IMR-90 (cell line): ENCODE results near the gene CD86. TPM values are rescaled to one million over a fixed set of nuclear protein-coding genes. Genes with fewer than 3 reads are reported as not detected.

ENCODE experiments used
- ATAC-seq: fragments of 200-7000 bp; cut with Tn5 transposase; 2 replicates; pipeline ENCODE4 v1.9.1; 2020; ENCODE audit warnings: low read depth, mild to moderate bottlenecking, moderate library complexity
- BruUV-seq: library from RNA; stranded (reverse); fragments of 400-500 nt; replicated peaks from 2 replicates; lab custom pipeline; 2021; lab: Mats Ljungman, UMichigan
- CTCF ChIA-PET: fragments of 300-600 bp; formaldehyde crosslinking; extraction: SDS; loops from one replicate; lab custom pipeline; 2021; ENCODE audit warnings: antibody characterized with exemption; lab: Yijun Ruan, JAX
- POLR2A ChIA-PET: fragments of 300-600 bp; sonication (Branson Sonifier 250); formaldehyde crosslinking; loops from one replicate; lab custom pipeline; 2022; ENCODE audit warnings: antibody characterized with exemption; ENCODE audit not compliant: unreplicated experiment; lab: Charles Lee
- DNase-seq: peaks from one replicate; pipeline ENCODE4 v3.0.0; 2013
- H2AFZ ChIP-seq: replicated peaks from 2 replicates; pipeline ENCODE3; 2013; ENCODE audit warnings: low read length, mild to moderate bottlenecking; ENCODE audit not compliant: poor library complexity
- H2AK5ac ChIP-seq: 2 replicates; pipeline ENCODE4 v1.6.1; 2013; ENCODE audit warnings: low read depth, low read length, inconsistent platforms
- H2AK9ac ChIP-seq: replicated peaks from 2 replicates; pipeline ENCODE3; 2013; ENCODE audit warnings: mild to moderate bottlenecking, low read depth, low read length, moderate library complexity; ENCODE audit not compliant: poor library complexity
- H2BK120ac ChIP-seq: 2 replicates; pipeline ENCODE4 v1.6.1; 2013; ENCODE audit warnings: low read depth, low read length, inconsistent platforms
- H2BK15ac ChIP-seq: 3 replicates; pipeline ENCODE4 v1.6.1; 2013; ENCODE audit warnings: low read depth, low read length, inconsistent platforms
- H2BK20ac ChIP-seq: 2 replicates; pipeline ENCODE4 v1.6.1; 2013; ENCODE audit warnings: low read depth, mild to moderate bottlenecking, inconsistent platforms, low read length, moderate library complexity
- H2BK5ac ChIP-seq: 2 replicates; pipeline ENCODE4 v1.6.1; 2013; ENCODE audit warnings: mild to moderate bottlenecking, low read depth, low read length, inconsistent platforms; ENCODE audit not compliant: poor library complexity, severe bottlenecking
- H3K14ac ChIP-seq: replicated peaks from 2 replicates; pipeline ENCODE4 v1.6.1; 2013; ENCODE audit warnings: low read depth, low read length, inconsistent platforms
- H3K18ac ChIP-seq: 2 replicates; pipeline ENCODE4 v1.6.1; 2013; ENCODE audit warnings: low read depth, low read length, control low read depth
- H3K23ac ChIP-seq: 2 replicates; pipeline ENCODE4 v1.6.1; 2013; ENCODE audit warnings: low read depth, low read length, inconsistent platforms
- H3K27ac ChIP-seq: 2 replicates; pipeline ENCODE4 v1.5.1; 2013; ENCODE audit warnings: mild to moderate bottlenecking, control low read depth, low read length; ENCODE audit not compliant: insufficient read depth
- H3K27me3 ChIP-seq: 2 replicates; pipeline ENCODE4 v1.6.1; 2013; ENCODE audit warnings: low read length; ENCODE audit not compliant: control insufficient read depth, insufficient read depth
- H3K36me3 ChIP-seq: 2 replicates; pipeline ENCODE4 v1.6.1; 2013; ENCODE audit warnings: low read length, mixed read lengths; ENCODE audit not compliant: control insufficient read depth, insufficient read depth
- H3K4ac ChIP-seq: 2 replicates; pipeline ENCODE4 v1.6.1; 2013; ENCODE audit warnings: low read depth, low read length, inconsistent platforms
- H3K4me1 ChIP-seq: 2 replicates; pipeline ENCODE4 v1.6.1; 2013; ENCODE audit warnings: low read length, mixed read lengths; ENCODE audit not compliant: control insufficient read depth, insufficient read depth
- H3K4me2 ChIP-seq: 2 replicates; pipeline ENCODE4 v1.6.1; 2013; ENCODE audit warnings: low read depth, mild to moderate bottlenecking, control low read depth, low read length, moderate library complexity
- H3K4me3 ChIP-seq: 2 replicates; pipeline ENCODE4 v1.5.1; 2013; ENCODE audit warnings: low read depth, mild to moderate bottlenecking, control low read depth, low read length, moderate library complexity; ENCODE audit not compliant: insufficient read depth
- H3K56ac ChIP-seq: 2 replicates; pipeline ENCODE4 v1.6.1; 2013; ENCODE audit warnings: low read length, inconsistent platforms; ENCODE audit not compliant: insufficient read depth; ENCODE audit errors: extremely low read depth
- H3K79me1 ChIP-seq, 2 experiments: 2 replicates each; pipeline ENCODE4 v1.6.1; 2013; ENCODE audit warnings: low read length in 2 of 2, inconsistent platforms in 1 of 2, low read depth in 1 of 2
- H3K9ac ChIP-seq: 2 replicates; pipeline ENCODE4 v1.6.1; 2013; ENCODE audit warnings: low read depth, low read length, control low read depth
- H3K9me1 ChIP-seq: 2 replicates; pipeline ENCODE4 v1.6.1; 2013; ENCODE audit warnings: low read length, inconsistent platforms; ENCODE audit not compliant: insufficient read depth
- H3K9me3 ChIP-seq: 2 replicates; pipeline ENCODE4 v1.6.1; 2013; ENCODE audit warnings: low read length; ENCODE audit not compliant: control insufficient read depth, insufficient read depth
- H4K20me1 ChIP-seq: 2 replicates; pipeline ENCODE4 v1.6.1; 2013; ENCODE audit warnings: low read length, inconsistent platforms; ENCODE audit not compliant: insufficient read depth
- H4K5ac ChIP-seq: 2 replicates; pipeline ENCODE4 v1.6.1; 2013; ENCODE audit warnings: mild to moderate bottlenecking, low read depth, low read length, control low read depth
- H4K8ac ChIP-seq, 2 experiments: 2 replicates each; pipeline ENCODE4 v1.6.1; 2013; ENCODE audit warnings: low read depth in 2 of 2, low read length in 2 of 2, control low read depth in 1 of 2, inconsistent platforms in 1 of 2
- H4K91ac ChIP-seq: 2 replicates; pipeline ENCODE4 v1.6.1; 2013; ENCODE audit warnings: low read depth, low read length, inconsistent platforms; ENCODE audit not compliant: insufficient read depth
- CTCF ChIP-seq: conservative IDR thresholded peaks from 2 replicates; pipeline ENCODE4 v1.5.1; 2012; ENCODE audit warnings: mild to moderate bottlenecking, low read depth, low read length, improper control_type of control experiment
- ELK1 ChIP-seq: fragments of 150-350 bp; IDR thresholded peaks from 2 replicates; pipeline ENCODE4 v1.6.1; 2016; ENCODE audit warnings: low read depth, mild to moderate bottlenecking, low read length, moderate library complexity, borderline replicate concordance
- MXI1 ChIP-seq: IDR thresholded peaks from 2 replicates; pipeline ENCODE4 v1.6.1; 2012; ENCODE audit warnings: low read depth, mild to moderate bottlenecking, low read length, moderate library complexity, borderline replicate concordance
- RCOR1 ChIP-seq: IDR thresholded peaks from 2 replicates; pipeline ENCODE4 v1.6.1; 2012; ENCODE audit warnings: mild to moderate bottlenecking, low read length, improper control_type of control experiment; ENCODE audit not compliant: insufficient replicate concordance
- WGBS, 2 experiments: methylation state at CpG; one replicate each; pipeline versions ENCODE4 v1.1.5 to v1.1.7; 2013; ENCODE audit warnings: missing lambda C conversion rate in 2 of 2; ENCODE audit not compliant: insufficient read length in 1 of 2; ENCODE audit errors: extremely low coverage in 2 of 2; 5-methylcytosine and 5-hydroxymethylcytosine counted together
- dilution Hi-C: fragments of 300-500 bp; cut with HindIII; formaldehyde crosslinking; loops from one replicate; pipeline ENCODE4 v1.14.3; 2018; ENCODE audit warnings: low sequenced_read_pairs; ENCODE audit not compliant: unreplicated experiment
- in situ Hi-C: fragments of 300-500 bp; cut with MboI; formaldehyde crosslinking; loops from 3 replicates; pipeline ENCODE4 v1.14.3; 2019; ENCODE audit warnings: low sequenced_read_pairs, inconsistent platforms, mixed read lengths
- intact Hi-C: fragments of 100-400 bp; cut with micrococcal nuclease; formaldehyde crosslinking; loops from 2 replicates; pipeline ENCODE4 v1.10.0; 2022
- polyA plus RNA-seq, 3 experiments: library from polyadenylated mRNA; depleted of rRNA; stranded (reverse); fragments of >200 nt; gene quantifications; 2 replicates each; pipeline ENCODE4 v1.2.3, GENCODE V29; 2012; ENCODE audit warnings: low replicate concordance in 1 of 3
- total RNA-seq: library from RNA; depleted of rRNA; stranded (reverse); fragments of >200 nt; gene quantifications from 2 replicates; pipeline ENCODE4 v1.2.3, GENCODE V29; 2012

Gene CD86
- total and polyA plus RNA-seq, 2 of the 4 experiments (the other 2 are of a cell fraction): not detected

GRCh38 chr3:122099255-122099654 lies 44.1 kb downstream of the CD86 start:
- no peak overlapping the region for H3K4ac ChIP-seq
- TF ChIP-seq CTCF (no peak), ELK1 (no peak), MXI1 (no peak), RCOR1 (no peak)
- no peaks in the 10 kb centered on the region for H3K9me3 ChIP-seq
- H3K4me3 ChIP-seq: no peak overlapping the region
- no TSS peak for BruUV-seq
- intact Hi-C loops: no loop called here
- no peak overlapping the region for H3K14ac ChIP-seq
- no peaks in the 10 kb centered on the region for H3K79me1 ChIP-seq
- H2AFZ ChIP-seq: no peak overlapping the region
- no peak overlapping the region for H2BK120ac ChIP-seq
- no peak overlapping the region for H2AK5ac ChIP-seq
- H4K20me1 ChIP-seq: no peaks in the 10 kb centered on the region
- H2AK9ac ChIP-seq: no peak overlapping the region
- H3K4me2 ChIP-seq: no peak overlapping the region
- H3K18ac ChIP-seq: no peak overlapping the region
- no peaks in the 10 kb centered on the region for H3K36me3 ChIP-seq
- H3K23ac ChIP-seq: no peak overlapping the region
- H3K9me1 ChIP-seq: no peaks in the 10 kb centered on the region
- H2BK15ac ChIP-seq: no peak overlapping the region
- no peak overlapping the region for H2BK5ac ChIP-seq
- dilution Hi-C loops: no loop called here
- no peak overlapping the region for H4K91ac ChIP-seq
- H4K5ac ChIP-seq: no peak overlapping the region
- POLR2A ChIA-PET: no interaction called here
- H3K9ac ChIP-seq: no peak overlapping the region
- no peak for DNase-seq
- H3K56ac ChIP-seq: no peak overlapping the region
- no peaks in the 10 kb centered on the region for H3K4me1 ChIP-seq
- H4K8ac ChIP-seq: no peak overlapping the region
- peaks cover 11% of the 10 kb centered on the region for H3K27me3 ChIP-seq
- no peak for ATAC-seq
- no CpG with 5 or more reads among the region's 2 CpGs for WGBS, 2 experiments
- in situ Hi-C loops: no loop called here
- no peak overlapping the region for H3K27ac ChIP-seq
- CTCF ChIA-PET: no interaction called here
- no peak overlapping the region for H2BK20ac ChIP-seq
